ENCODE results near the gene XIRP1. TPM values are rescaled to one million over a fixed set of nuclear protein-coding genes. Genes with fewer than 3 reads are reported as not detected.

XIRP1 gene
- total RNA-seq, 1 donor from 2014 or later, result not detected

- no peaks in the 10 kb centered on the region for H3K27me3 Mint-ChIP-seq
- DNase-seq (ENCODE audit: low spot score, unreplicated experiment), result no peak
- no peaks in the 10 kb centered on the region for H3K9me3 Mint-ChIP-seq (ENCODE audit: low read depth)
- no peak overlapping the region for H3K4me3 Mint-ChIP-seq (ENCODE audit: low read depth)
- TF ChIP-seq CTCF (IDR thresholded peaks at IDR 0.05; ENCODE audit: unreplicated experiment), result no peak
- peaks cover 15% of the 10 kb centered on the region for H3K4me1 Mint-ChIP-seq (ENCODE audit: low read depth)
- peaks cover 10% of the 10 kb centered on the region for H3K36me3 Mint-ChIP-seq (ENCODE audit: insufficient read depth)
- H3K27ac Mint-ChIP-seq, result peak overlapping the region; percentile 76
Observed at GRCh38 chr3:39141171-39141995, 51.0 kb downstream of the XIRP1 start.

GRCh38 chr3:39140341-39140971 lies 51.9 kb downstream of the XIRP1 start:
- peak overlapping the region; percentile 76 for H3K27ac Mint-ChIP-seq
- no peaks in the 10 kb centered on the region for H3K27me3 Mint-ChIP-seq
- no peaks in the 10 kb centered on the region for H3K9me3 Mint-ChIP-seq (ENCODE audit: low read depth)
- H3K36me3 Mint-ChIP-seq (ENCODE audit: insufficient read depth), result peaks cover 10% of the 10 kb centered on the region
- TF ChIP-seq CTCF (IDR thresholded peaks at IDR 0.05; ENCODE audit: unreplicated experiment), result no peak
- no peak overlapping the region for H3K4me3 Mint-ChIP-seq (ENCODE audit: low read depth)
- DNase-seq (ENCODE audit: low spot score, unreplicated experiment), result no peak
- peaks cover 13% of the 10 kb centered on the region for H3K4me1 Mint-ChIP-seq (ENCODE audit: low read depth)

- H3K9me3 Mint-ChIP-seq (ENCODE audit: low read depth), result no peaks in the 10 kb centered on the region
- H3K4me3 Mint-ChIP-seq (ENCODE audit: low read depth), result no peak overlapping the region
- DNase-seq (ENCODE audit: low spot score, unreplicated experiment), result no peak
- H3K27ac Mint-ChIP-seq, result no peak overlapping the region
- TF ChIP-seq CTCF (IDR thresholded peaks at IDR 0.05; ENCODE audit: unreplicated experiment), result no peak
- no peaks in the 10 kb centered on the region for H3K27me3 Mint-ChIP-seq
- peaks cover 9% of the 10 kb centered on the region for H3K36me3 Mint-ChIP-seq (ENCODE audit: insufficient read depth)
- peaks cover 13% of the 10 kb centered on the region for H3K4me1 Mint-ChIP-seq (ENCODE audit: low read depth)
Observed at GRCh38 chr3:39139442-39139841, 53.0 kb downstream of the XIRP1 start.

GRCh38 chr3:39138804-39139415 lies 53.5 kb downstream of the XIRP1 start:
- no peaks in the 10 kb centered on the region for H3K9me3 Mint-ChIP-seq (ENCODE audit: low read depth)
- H3K36me3 Mint-ChIP-seq (ENCODE audit: insufficient read depth), result peaks cover 8% of the 10 kb centered on the region
- no peak for TF ChIP-seq CTCF (IDR thresholded peaks at IDR 0.05; ENCODE audit: unreplicated experiment)
- peaks cover 13% of the 10 kb centered on the region for H3K4me1 Mint-ChIP-seq (ENCODE audit: low read depth)
- no peak for DNase-seq (ENCODE audit: low spot score, unreplicated experiment)
- peaks cover under 1% of the 10 kb centered on the region for H3K27me3 Mint-ChIP-seq
- no peak overlapping the region for H3K4me3 Mint-ChIP-seq (ENCODE audit: low read depth)
- H3K27ac Mint-ChIP-seq, result no peak overlapping the region

GRCh38 chr3:39137991-39138803 lies 54.2 kb downstream of the XIRP1 start:
- H3K27ac Mint-ChIP-seq, result no peak overlapping the region
- H3K4me1 Mint-ChIP-seq (ENCODE audit: low read depth), result peaks cover 13% of the 10 kb centered on the region
- no peak for DNase-seq (ENCODE audit: low spot score, unreplicated experiment)

More at GRCh38 chr3:39137991-39138803, 54.2 kb downstream of the XIRP1 start:
- no peak for TF ChIP-seq CTCF (IDR thresholded peaks at IDR 0.05; ENCODE audit: unreplicated experiment)
- Mint-ChIP-seq H3K9me3 (ENCODE audit: low read depth) (no peaks in the 10 kb centered on the region), H3K4me3 (ENCODE audit: low read depth) (no peak overlapping the region), H3K36me3 (ENCODE audit: insufficient read depth) (peaks cover 13% of the 10 kb centered on the region), H3K27me3 (peaks cover 7% of the 10 kb centered on the region)
